RKO (cell line): ENCODE measurements around the gene CACNA1E.

Experiments
- DNase-seq: peaks from one replicate; pipeline ENCODE4 v3.0.0-alpha.2; 2016; ENCODE audit warnings: low spot score

The CACNA1E gene

DNA sequence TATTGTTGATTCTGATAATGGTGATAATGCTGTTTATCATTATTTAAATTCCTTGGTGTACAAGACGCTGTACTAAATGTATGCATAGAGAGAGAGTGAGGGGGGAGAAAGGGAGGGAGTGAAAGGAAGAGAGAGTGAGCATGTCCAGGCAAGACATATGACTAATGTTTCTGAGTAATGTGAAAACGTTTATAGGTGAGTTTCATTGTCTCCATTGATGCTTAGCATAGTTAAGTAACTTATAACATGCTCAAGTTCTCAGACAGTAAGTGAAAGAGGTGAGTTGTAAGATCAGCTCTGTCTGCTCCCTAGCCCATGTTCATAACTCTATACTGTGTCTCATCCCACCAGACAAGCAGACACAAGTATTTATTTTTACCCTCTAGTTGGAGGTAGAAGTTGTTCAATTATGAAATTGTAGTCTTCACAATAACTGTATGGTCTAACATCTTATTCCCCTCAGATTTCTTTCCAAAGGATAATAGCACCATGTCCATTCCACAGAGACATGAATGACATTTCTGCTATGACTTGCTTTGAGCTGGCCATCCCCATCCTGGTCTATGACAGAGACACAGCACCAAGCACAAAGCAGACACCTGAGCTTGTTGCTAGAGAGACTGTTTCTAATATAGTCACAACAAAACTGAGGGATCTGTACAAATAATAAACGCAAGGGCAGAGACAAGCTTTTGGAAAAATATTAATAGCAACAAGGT, 285.1 kb downstream of the CACNA1E start:
- no peak for DNase-seq

DNA sequence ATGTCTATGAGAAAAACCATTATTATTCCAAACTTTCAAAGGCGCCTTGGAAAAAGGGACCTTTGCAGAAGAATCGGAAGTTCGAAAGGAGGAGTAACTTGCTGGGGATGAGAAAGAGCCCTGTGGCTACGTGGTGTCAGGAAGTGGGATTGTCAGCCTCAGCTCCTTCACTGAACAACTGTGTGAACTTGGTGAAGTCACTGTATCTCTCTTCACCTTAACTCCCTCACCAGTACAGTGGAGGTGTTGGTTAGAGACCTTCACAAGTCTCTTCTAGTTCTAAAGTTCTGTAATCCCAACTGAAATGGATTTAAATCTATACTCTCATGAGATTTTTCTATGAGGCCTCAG, 285.6 kb downstream of the CACNA1E start:
- DNase-seq = no peak

DNA sequence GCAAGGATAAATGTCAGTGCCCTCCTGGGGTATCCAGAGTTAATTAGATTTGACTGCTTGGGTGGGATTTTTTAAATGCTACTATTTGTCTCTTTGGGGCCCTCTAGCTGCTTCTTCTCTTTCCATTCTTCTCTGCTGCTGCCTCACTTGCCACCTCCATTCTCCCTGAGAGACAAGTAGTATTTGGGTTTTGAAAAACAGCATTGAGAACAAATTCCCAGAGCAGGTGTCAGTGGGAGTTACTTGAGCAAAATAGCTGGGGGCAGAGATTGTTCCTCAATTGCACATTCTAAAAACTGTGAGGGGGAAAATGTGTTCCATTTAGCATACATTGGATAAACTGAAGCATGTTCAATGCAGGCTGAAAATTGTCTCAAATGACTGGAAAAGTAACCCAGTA, 286.5 kb downstream of the CACNA1E start:
- no peak for DNase-seq

DNA sequence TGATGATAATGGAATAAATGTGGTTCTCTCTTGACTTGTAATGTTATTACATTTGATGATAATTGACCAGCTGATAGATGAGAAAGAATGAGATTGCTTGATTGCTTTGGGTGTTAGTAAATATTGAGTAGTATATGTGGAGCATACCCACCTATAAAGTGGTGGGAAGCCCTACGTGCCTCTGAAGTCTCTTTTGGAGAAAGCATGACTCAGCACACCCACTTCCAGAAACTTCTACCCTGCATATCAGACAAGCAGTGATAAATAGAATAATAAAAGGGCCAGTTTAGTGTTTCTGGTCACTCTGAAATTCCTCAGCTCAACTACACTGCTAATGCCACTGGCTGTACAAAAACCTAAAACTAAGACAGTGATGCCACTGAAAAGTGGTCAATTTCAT, 289.4 kb downstream of the CACNA1E start:
- no peak for DNase-seq

DNA sequence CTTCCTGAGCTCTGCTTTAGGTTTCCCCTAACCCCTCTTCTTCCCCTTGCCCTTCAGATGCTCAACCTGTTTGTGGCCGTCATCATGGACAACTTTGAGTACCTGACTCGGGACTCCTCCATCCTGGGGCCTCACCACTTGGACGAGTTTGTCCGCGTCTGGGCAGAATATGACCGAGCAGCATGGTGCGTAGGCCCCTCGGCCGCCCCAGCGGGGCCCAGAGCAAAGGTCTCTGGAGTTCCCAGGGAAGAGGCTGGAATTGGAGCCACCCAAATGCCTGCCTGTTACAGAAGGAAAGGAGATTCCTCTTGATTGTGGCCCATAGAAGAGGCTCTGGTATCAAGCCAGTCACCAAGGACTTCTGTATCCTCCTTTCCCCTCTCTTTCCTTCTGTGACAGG, 292.7 kb downstream of the CACNA1E start:
- no peak for DNase-seq

DNA sequence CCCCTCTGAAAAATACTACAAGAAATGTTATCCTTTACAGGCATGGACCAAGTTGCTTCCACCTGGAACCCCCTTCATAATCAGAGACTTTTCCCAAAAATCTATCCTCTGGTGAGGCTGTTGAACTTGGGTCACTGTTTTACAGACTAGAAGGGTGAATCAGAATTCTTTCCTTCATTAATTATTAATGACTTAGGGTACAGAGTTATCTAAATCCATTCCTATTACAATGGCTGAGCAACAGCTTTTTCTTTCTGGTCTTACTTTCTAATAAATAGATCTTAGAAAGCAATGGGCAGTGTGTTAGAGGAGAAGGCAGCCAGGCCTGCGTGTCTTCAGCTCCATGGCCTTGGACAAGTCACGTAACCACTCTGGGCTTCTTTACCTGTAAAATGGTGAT, 294.0 kb downstream of the CACNA1E start:
- no peak for DNase-seq

DNA sequence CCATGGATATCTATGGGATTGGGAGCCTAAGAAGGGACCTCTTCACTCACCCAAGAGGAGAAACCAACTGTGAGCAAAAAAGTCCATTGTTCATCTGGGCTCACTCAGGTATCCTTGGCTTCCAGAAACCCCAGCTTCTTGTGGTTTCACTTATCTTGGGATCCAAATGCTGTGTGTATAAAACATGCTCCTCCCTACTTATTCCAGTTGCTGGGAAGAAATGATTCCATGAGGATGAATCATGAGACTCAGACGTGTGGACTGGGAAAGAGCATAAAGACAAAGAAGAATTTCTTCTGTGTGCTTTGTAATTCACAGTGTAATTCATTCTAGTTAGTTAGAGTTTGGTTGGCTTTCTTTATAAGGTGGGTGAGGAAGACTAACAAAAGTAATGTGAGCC, 294.5 kb downstream of the CACNA1E start:
- DNase-seq = no peak

DNA sequence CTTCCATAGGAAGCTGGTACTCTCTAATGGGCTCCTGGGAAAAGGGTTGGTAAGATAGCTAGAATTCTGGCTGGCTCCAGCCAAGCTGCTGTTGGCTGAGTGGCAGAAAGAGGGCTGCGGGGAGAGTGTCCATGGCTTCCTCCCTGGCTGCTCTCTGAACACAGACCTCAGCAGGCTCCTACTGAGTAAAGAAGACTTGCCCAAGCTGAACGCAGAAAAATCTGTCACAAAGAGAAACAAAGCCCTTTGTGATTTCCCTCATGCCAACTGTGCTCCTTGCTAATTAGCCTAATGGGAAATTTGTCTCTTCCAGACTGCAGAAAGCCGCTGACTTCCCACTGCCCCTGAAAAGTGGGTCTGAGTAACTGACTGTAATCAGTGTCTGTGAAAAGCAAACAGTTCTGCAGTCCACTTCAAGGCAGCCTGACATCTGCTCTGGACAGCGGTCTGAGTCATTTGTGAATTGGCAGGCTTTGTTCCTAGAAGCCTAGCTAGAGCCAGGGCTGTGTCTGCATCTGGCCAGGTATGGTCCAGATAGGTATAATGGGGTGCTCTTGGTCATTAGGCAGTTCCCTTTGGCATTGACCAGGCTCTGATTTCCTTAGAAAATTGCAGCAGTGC, 295.4 kb downstream of the CACNA1E start:
- DNase-seq = no peak

DNA sequence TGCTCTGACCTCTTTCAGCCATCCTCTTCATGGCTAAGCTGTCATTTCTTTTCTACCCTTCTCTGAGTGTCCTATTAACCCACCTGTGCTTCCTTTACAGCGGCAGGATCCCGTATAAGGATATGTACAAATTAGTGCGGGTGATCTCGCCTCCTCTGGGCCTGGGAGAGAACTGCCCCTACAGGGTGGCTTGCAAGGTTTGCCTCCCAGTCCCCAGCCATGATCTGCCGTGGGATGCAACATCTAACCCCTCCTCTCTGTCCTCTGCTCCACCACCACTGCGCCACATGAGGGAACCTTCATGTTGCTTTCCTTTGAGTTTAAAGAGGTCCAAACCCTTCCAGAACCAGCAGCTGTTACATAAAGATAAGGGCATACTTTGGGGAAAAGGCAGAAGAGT, 296.0 kb downstream of the CACNA1E start:
- DNase-seq = no peak

DNA sequence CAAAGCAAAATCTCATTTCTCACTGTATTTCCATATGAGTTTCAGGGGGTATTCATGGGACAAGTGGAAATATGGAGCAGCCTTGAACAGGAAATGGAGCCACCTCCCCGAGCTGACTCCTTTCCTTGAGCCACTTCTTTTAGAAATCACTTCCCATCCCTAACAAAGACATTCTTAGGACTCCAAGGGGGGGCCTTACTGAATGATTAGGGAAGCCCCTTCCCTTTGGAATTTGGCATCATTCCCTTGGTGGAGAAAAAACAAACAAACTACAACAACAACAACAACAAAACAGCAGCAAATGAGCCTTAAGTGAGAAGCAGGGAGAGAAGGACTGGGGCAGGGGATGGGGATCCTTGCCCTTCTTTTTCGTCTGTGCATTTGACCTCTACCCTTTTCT, 299.9 kb downstream of the CACNA1E start:
- DNase-seq = no peak

DNA sequence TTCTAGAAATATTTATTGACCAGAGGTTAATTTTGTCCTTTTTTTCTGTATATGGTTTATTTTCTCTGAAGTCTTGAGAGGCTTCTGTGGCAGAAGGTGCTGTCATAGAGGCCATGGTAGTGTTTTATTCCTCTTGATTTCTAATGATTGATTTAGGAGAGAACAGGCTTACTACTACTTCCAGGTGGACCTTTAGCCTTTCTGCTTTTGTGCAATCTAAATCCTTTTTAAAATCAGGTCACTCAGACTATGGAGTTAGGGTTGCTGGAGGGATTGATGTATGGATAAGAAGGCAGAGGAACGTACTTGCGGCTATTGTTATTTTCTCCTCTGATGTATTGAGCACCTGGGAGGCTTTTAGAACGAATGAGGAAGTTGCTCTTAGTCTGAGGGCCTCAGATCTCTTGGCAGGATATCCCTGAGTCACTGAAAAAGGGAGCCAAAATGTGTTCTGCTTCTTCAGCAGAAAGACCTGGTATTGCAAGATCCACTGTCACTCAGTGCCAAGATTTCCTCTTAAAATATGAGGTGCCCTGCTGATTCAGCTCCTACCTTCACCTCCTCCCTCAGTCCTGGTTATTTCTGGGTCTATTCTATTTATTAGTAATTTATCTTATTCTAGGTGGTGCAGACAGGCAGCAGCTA, 300.8 kb downstream of the CACNA1E start:
- DNase-seq = no peak

DNA sequence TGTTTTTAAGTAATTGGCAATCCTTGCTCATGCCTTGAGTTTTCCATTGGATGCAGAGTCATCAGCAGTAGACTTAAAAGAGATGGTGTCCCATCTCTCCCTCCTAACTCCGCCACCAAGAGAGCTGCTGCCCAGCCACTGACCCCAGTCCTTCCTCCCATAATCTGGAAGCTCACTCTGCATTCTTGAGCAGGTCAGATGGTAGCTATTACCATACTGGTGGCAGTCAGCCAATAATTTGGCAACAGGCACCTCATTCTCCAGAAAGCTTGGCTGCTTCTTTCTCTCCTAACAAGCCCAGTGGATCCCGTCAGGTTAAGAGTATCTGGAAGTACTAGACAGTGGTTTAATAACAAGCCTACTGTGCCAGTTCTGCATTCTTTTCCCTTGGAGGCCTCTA, 306.1 kb downstream of the CACNA1E start:
- no peak for DNase-seq

DNA sequence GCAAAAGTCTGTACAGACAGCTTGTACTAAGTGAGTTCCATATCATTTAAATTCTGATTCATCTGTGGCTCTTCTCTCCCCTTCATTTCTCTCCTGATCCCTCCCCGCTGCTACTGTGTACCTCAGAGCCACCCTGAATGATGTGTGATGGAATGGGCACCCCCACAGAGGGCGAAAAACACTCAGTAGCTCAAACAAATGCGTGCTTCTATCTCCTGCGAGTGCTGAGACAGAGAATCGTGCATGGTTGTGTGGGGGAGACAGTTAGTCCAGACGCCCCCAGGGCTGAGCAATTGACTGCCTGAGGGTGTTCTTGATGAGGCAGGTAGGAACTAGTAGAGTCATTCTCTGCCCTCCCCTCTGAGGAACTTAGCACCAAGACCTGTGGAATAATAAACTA, 308.4 kb downstream of the CACNA1E start:
- DNase-seq = no peak

DNA sequence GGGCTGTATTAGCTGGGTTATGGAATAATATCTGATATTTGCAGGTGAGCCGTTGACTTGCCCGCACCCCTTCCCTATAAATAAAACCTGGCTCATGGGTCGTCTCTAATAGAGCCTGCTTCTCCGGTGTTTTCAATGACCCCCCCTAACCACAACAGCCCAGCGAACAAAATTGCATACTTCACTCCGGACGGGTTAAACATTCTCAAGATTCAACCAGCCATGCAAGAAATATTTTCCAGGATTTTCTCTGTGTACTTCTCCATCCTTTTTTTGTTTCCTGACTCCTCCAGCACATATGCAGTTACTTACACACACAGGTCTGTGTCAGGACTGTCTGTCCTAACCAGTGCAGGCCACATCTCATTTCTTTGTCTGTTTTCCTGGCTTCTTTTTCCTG, 310.5 kb downstream of the CACNA1E start:
- no peak for DNase-seq

DNA sequence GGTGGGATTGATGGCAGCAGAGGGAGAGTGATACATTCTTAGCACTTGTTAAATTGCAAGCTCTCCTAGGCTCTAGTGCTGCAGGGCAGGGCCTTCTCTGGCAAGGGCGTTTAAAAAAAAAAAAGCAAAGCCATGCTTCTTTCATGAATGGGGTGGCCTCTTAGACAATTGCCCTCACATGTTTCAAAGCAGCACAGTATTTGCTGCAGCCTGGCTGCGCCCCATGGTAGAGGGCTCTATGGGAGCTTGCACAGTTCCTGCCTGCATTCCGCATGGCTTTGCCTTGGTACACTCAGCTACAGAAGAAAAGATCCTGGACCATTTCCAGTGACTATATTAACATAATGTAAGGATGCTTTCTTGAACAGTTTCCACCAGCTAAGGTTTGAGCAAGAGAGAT, 311.0 kb downstream of the CACNA1E start:
- DNase-seq = no peak

DNA sequence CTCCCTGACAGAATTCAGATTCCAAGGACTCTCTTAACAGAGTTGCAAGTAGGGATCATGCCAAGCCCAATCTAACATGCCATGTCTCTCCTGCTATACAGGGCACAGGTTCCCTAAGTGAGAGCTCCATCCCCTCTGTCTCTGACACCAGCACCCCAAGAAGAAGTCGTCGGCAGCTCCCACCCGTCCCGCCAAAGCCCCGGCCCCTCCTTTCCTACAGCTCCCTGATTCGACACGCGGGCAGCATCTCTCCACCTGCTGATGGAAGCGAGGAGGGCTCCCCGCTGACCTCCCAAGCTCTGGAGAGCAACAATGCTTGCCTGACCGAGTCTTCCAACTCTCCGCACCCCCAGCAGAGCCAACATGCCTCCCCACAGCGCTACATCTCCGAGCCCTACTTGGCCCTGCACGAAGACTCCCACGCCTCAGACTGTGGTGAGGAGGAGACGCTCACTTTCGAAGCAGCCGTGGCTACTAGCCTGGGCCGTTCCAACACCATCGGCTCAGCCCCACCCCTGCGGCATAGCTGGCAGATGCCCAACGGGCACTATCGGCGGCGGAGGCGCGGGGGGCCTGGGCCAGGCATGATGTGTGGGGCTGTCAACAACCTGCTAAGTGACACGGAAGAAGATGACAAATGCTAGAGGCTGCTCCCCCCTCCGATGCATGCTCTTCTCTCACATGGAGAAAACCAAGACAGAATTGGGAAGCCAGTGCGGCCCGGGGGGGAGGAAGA, 315.0 kb downstream of the CACNA1E start:
- no peak for DNase-seq

DNA sequence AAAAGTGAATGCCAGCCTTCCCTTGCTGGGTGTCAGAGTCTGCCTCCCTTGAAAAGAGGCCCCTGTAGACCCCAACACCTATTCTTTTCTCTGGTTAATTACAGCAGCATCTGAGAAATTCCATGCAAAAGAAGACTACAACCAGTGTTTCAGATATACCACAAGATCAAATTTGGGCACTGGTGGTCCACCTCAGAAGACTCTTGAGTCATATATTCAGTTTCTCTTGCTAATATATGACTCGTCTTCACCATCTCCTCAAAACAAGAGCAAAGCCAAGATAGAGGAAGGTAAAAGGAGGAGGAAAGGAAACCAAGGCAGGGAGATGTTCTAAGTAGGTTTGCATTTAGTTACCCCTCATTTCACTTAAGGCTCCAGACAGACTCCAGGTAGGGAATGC, 318.3 kb downstream of the CACNA1E start:
- DNase-seq = no peak

DNA sequence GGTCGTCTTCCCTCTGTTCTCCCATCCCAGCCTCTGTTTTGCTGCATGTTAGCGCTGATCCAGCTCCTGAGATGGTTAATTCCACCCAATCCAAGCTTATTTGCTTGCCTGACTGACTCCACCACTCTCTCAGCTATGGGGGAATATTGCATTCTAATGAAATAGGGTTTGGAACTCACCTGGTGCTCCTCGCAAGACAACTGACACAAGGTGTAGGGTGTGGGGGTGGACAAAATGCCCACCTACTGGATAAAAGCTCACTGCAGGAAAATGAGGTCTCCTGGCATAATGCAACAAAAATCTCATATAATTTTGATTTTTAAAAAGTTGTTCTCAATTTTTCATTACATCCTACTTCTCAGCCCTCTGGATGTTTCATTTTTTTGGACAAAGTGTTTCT, 319.1 kb downstream of the CACNA1E start:
- DNase-seq = no peak

DNA sequence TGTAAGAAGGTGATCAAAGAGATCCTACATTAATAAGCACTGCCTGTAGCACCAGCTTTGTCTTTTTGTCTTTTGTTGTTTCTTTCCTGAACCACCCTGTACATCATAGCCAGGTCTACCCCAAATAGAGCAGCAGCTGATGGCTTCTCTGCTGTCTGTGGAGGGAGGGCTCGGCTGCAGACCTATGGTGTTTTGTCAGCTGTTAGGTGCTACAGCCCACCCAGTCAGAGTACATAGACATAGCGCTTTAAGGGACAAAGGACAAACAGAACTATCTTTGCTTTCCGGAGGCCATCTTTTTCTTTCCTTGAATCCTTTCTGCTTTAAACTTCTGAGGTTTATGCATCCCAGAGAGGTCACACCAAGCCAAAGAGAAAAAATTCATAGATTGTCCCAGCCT, 320.1 kb downstream of the CACNA1E start:
- no peak for DNase-seq

DNA sequence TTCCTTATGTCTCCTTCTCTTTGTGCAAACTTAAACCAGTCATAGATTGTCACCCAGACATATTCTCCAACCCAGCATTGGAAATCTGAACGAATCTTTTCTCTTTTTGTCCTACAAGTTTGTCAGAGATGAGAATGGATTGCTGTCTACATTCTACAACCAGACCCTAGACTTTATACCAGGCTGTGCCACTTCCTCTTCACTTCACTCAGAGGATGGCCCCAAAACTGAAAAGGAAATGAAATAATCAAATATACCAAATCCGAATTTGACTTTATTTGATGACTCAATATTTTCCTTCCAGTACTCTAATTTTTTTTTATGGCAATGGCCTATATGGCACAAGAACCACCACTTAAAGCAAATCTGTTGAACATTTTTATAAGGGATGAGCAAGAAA, 321.7 kb downstream of the CACNA1E start:
- no peak for DNase-seq

DNA sequence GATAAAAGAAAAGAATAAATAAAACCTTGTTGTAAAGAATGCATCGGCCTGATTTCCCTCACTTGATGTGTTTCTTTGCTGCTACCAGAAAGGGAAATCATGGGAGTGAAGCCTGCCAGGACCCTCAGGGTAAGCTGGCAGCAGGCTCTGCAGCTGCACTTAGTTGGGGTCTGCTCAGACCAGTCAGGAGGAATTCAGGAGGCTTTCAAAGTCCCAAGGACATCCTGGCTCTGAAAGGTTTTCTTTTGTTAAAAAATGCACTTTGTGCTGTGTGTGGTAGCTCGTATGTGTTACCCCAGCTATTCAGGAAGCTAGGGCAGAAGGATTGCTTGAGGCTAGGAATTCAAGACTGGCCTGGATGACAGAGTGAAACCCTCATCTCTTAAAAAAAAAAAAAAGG, 323.4 kb downstream of the CACNA1E start:
- no peak for DNase-seq

DNA sequence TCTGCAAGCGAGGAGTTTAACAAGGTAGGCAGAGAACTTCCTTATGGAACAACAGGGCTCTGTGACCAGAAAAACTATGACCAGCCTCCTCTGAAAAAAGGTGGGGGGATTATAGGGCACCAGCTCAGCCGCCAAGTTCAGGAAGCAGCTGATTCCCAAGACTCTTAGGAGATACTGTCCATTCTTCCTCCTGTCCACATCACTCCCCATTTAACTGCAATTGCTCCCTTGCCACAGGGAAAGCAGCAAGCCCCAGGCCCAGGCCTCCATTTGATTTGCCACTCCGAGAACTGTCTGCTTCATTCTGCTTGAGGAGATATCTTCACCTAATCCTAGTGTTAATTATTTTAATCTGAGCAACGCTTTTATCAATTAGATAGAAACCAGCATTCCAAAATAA, 323.9 kb downstream of the CACNA1E start:
- no peak for DNase-seq

DNA sequence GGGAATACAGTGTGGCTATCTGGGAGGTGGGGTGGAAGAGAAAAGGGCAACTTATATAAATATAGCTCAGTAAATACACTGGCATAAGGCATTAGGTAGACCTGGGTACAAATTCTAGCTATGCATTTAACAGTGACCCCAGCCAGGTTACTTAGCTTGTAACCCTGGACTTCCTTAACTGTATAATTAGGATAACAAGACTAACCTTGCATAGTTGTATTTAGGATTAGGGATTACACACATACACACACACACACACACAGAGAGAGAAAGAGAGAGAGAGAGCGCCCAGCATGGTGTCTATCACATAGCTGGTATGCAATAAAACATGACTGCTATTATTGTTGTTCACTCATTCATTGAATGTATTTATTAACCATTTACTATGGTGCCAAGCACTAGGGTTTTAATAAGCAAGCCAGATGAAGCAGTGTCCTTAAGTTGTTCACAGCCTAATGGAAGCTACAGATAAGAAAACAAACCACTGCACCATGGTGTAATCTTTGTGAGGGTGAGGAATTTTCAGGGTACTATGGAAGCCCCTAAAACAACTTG, 326.8 kb downstream of the CACNA1E start:
- DNase-seq = no peak
